CD14-positive monocyte (primary cell): ENCODE results near the gene RBM28. TPM values are rescaled to one million over a fixed set of nuclear protein-coding genes. Genes with fewer than 3 reads are reported as not detected.

ENCODE experiments used
- DNase-seq, 3 donors: peaks; one replicate each; pipeline ENCODE4 v3.0.0-alpha.2; 2011 to 2022
- H2AFZ ChIP-seq: 2 replicates; pipeline ENCODE4 v1.6.0; 2012; ENCODE audit warnings: mild to moderate bottlenecking, low read depth, low read length, inconsistent platforms; ENCODE audit not compliant: insufficient read depth, poor library complexity, severe bottlenecking
- H3K27ac ChIP-seq, 2 donors: 1 replicate in 1 of 2; 2 replicates in 1 of 2; pipeline ENCODE4 v1.5.1; 2012 to 2013; ENCODE audit warnings: low read length in 2 of 2, control low read depth in 1 of 2, inconsistent platforms in 1 of 2, low read depth in 1 of 2, mild to moderate bottlenecking in 1 of 2
- H3K27me3 ChIP-seq, 2 donors: one replicate each; pipeline versions ENCODE4 v1.6.0 to v1.6.1; 2011 to 2013; ENCODE audit warnings: low read length in 2 of 2; ENCODE audit not compliant: control insufficient read depth in 2 of 2, insufficient read depth in 2 of 2
- H3K36me3 ChIP-seq, 2 donors: replicated peaks in 1 of 2; 1 replicate in 1 of 2; 2 replicates in 1 of 2; pipeline versions ENCODE4 v1.5.1 to v1.6.1; 2012 to 2013; ENCODE audit warnings: low read length in 2 of 2, control low read depth in 1 of 2, inconsistent platforms in 1 of 2, mild to moderate bottlenecking in 1 of 2; ENCODE audit not compliant: insufficient read depth in 2 of 2, control insufficient read depth in 1 of 2
- H3K4me1 ChIP-seq, 2 donors: 1 replicate in 1 of 2; 2 replicates in 1 of 2; pipeline versions ENCODE4 v1.5.1 to v1.6.1; 2012 to 2013; ENCODE audit warnings: low read length in 2 of 2, control low read depth in 1 of 2, inconsistent platforms in 1 of 2, mild to moderate bottlenecking in 1 of 2, moderate library complexity in 1 of 2; ENCODE audit not compliant: insufficient read depth in 2 of 2, control insufficient read depth in 1 of 2
- H3K4me2 ChIP-seq: replicated peaks from 2 replicates; pipeline ENCODE3; 2012; ENCODE audit warnings: low read length, moderate library complexity, mild to moderate bottlenecking; ENCODE audit not compliant: poor library complexity, severe bottlenecking; ENCODE audit errors: extremely low read depth
- H3K4me3 ChIP-seq, 3 experiments: fragments of 200-600 bp in 1 of 3; sonication (generic) in 1 of 3; replicated peaks in 1 of 3; 1 replicate in 2 of 3; 2 replicates in 1 of 3; pipeline ENCODE4 v1.5.1; 2011 to 2013; ENCODE audit warnings: low read length in 3 of 3, mild to moderate bottlenecking in 3 of 3, control low read depth in 2 of 3, low read depth in 2 of 3, inconsistent platforms in 1 of 3, moderate library complexity in 1 of 3
- H3K79me2 ChIP-seq: 2 replicates; pipeline ENCODE4 v1.6.0; 2012; ENCODE audit warnings: mild to moderate bottlenecking, control low read depth, inconsistent platforms, low read length, moderate library complexity; ENCODE audit not compliant: insufficient read depth
- H3K9ac ChIP-seq: 2 replicates; pipeline ENCODE4 v1.6.0; 2017; ENCODE audit warnings: low read length, mild to moderate bottlenecking; ENCODE audit not compliant: insufficient read depth, poor library complexity, severe bottlenecking
- H3K9me3 ChIP-seq, 2 donors: replicated peaks in 1 of 2; 1 replicate in 1 of 2; 2 replicates in 1 of 2; pipeline versions ENCODE4 v1.5.1 to v1.6.1; 2012 to 2013; ENCODE audit warnings: low read length in 2 of 2, control low read depth in 1 of 2; ENCODE audit not compliant: control insufficient read depth in 1 of 2, insufficient read depth in 1 of 2
- H4K20me1 ChIP-seq: 2 replicates; pipeline ENCODE4 v1.6.0; 2012; ENCODE audit warnings: mild to moderate bottlenecking, low read length, control low read depth, moderate library complexity; ENCODE audit not compliant: insufficient read depth
- H3K27ac Mint-ChIP-seq, 7 donors: one replicate each; pipeline ENCODE4 v1.8.0; 2020; ENCODE audit warnings: mild to moderate bottlenecking in 7 of 7, mixed read lengths in 7 of 7, moderate library complexity in 6 of 7, inconsistent platforms in 2 of 7
- H3K27me3 Mint-ChIP-seq, 3 donors: one replicate each; pipeline ENCODE4 v1.8.0; 2021 to 2022; ENCODE audit warnings: low read depth in 3 of 3, mild to moderate bottlenecking in 3 of 3, mixed read lengths in 3 of 3, moderate library complexity in 3 of 3, inconsistent platforms in 1 of 3
- H3K36me3 Mint-ChIP-seq, 2 donors: one replicate each; pipeline ENCODE4 v1.8.0; 2020; ENCODE audit warnings: mixed read lengths in 2 of 2, inconsistent platforms in 1 of 2, mild to moderate bottlenecking in 1 of 2
- H3K4me1 Mint-ChIP-seq: one replicate; pipeline ENCODE4 v1.8.0; 2020; ENCODE audit warnings: mild to moderate bottlenecking, mixed read lengths
- H3K4me3 Mint-ChIP-seq, 2 donors: one replicate each; pipeline ENCODE4 v1.8.0; 2020; ENCODE audit warnings: mild to moderate bottlenecking in 2 of 2, mixed read lengths in 2 of 2, moderate library complexity in 1 of 2
- H3K9me3 Mint-ChIP-seq, 7 donors: one replicate each; pipeline ENCODE4 v1.8.0; 2020 to 2022; ENCODE audit warnings: mixed read lengths in 7 of 7, mild to moderate bottlenecking in 6 of 7, moderate library complexity in 6 of 7, inconsistent platforms in 2 of 7
- WGBS: methylation state at CpG from one replicate; pipeline ENCODE4 v1.1.5; 2013; ENCODE audit warnings: missing lambda C conversion rate; ENCODE audit not compliant: insufficient coverage; 5-methylcytosine and 5-hydroxymethylcytosine counted together
- intact Hi-C, 2 donors: fragments of 100-400 bp; cut with micrococcal nuclease; formaldehyde crosslinking; loops; one replicate each; pipeline versions ENCODE4 v1.15.0 to v1.15.1; 2023
- polyA plus RNA-seq, 3 donors: library from polyadenylated mRNA; depleted of rRNA in 1 of 3; unstranded in 2 of 3; stranded (reverse) in 1 of 3; fragments of 300-500 nt in 2 of 3; fragments of >200 nt in 1 of 3; fragmentation: Illumina TruSeq in 2 of 3; gene quantifications; 1 replicate in 2 of 3; 2 replicates in 1 of 3; pipeline ENCODE4 v1.2.3, GENCODE V29; 2012 to 2021
- TF ChIP-seq, protein P1 (sequence below): fragments of 200-600 bp; IDR thresholded peaks from one replicate; pipeline ENCODE4 v1.8.0; 2022; ENCODE audit warnings: antibody characterized with exemption, mild to moderate bottlenecking

RBM28 gene
- polyA plus RNA-seq, 3 donors: 4.0 to 14.4 (median 4.9) TPM

DNA sequence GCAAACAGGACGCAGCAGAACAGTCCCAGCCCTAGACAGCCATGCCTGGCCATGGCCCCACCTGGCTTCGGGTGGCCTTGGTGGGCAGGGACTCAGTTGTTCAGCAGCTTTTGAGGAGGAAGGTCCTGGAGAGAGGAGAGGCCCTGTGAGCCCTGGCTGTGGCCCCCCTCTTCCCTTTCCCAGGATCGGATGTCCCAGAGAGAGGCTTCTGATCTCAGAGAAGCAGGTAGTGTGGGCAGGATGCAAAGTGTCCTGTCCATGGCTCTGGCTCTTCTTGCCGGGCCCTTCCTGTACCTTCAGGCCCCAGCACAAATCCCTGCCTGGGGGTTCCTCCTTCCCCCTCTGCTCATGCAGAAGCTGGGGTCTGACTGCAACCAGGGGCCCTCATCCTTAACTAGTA lies 16.2 kb upstream of the RBM28 start:
- peaks cover 12 to 44% (median 23%) of the 10 kb centered on the region in 3 donors for H3K27me3 Mint-ChIP-seq
- peaks cover 8 to 30% of the 10 kb centered on the region in 2 donors for H3K27me3 ChIP-seq
- H3K79me2 ChIP-seq: no peaks in the 10 kb centered on the region

DNA sequence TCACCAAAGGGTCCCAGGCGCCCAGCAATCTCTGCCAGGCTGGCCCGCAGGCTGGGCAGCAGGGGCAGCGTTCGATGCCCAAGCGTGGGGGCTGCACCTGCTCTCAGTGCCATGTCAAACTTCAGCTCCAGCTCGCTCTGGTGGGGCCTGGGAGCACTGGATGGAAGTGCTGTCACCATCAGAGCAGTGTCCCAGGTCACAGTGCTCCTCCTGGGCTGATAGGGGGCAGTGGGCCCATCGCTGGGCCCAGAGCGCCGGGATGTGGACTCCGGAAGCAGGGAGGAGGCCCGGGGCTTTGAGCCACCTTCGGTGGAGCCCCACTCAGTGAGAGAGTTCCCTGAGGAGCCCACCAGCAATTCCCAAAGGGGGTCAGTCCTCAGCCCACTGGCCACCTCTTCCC lies 15.6 kb upstream of the RBM28 start:
- H3K4me1 ChIP-seq: peaks cover 50% of the 10 kb centered on the region in 2 donors
- Mint-ChIP-seq H3K27ac (no peak overlapping the region), H3K9me3 (peaks cover 0 to 2% (median 0%) of the 10 kb centered on the region in 7 donors), H3K27me3 (peaks cover 10 to 40% (median 17%) of the 10 kb centered on the region in 3 donors), H3K4me3 (no peak overlapping the region), H3K4me1 (peaks cover 49% of the 10 kb centered on the region), H3K36me3 (no peaks in the 10 kb centered on the region)
- H3K4me2 ChIP-seq: no peak overlapping the region
- no peak overlapping the region for H2AFZ ChIP-seq
- DNase-seq: no peak
- no peaks in the 10 kb centered on the region for H4K20me1 ChIP-seq
- TF ChIP-seq, protein P1, sequence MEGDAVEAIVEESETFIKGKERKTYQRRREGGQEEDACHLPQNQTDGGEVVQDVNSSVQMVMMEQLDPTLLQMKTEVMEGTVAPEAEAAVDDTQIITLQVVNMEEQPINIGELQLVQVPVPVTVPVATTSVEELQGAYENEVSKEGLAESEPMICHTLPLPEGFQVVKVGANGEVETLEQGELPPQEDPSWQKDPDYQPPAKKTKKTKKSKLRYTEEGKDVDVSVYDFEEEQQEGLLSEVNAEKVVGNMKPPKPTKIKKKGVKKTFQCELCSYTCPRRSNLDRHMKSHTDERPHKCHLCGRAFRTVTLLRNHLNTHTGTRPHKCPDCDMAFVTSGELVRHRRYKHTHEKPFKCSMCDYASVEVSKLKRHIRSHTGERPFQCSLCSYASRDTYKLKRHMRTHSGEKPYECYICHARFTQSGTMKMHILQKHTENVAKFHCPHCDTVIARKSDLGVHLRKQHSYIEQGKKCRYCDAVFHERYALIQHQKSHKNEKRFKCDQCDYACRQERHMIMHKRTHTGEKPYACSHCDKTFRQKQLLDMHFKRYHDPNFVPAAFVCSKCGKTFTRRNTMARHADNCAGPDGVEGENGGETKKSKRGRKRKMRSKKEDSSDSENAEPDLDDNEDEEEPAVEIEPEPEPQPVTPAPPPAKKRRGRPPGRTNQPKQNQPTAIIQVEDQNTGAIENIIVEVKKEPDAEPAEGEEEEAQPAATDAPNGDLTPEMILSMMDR: no peak
- no peaks in the 10 kb centered on the region for H3K9me3 ChIP-seq
- no peak overlapping the region for H3K27ac ChIP-seq
- H3K4me3 ChIP-seq: no peak overlapping the region
- no peak overlapping the region for H3K9ac ChIP-seq
- H3K79me2 ChIP-seq: no peaks in the 10 kb centered on the region
- H3K27me3 ChIP-seq: peaks cover 7 to 24% of the 10 kb centered on the region in 2 donors
- intact Hi-C loops: no loop called here
- no peaks in the 10 kb centered on the region for H3K36me3 ChIP-seq
- 99% methylated on average over 6 of the region's 12 CpGs for WGBS

More for the DNA sequence above, 16.2 kb upstream of the RBM28 start:
- Histone ChIP-seq H3K4me1 (peaks cover 50% of the 10 kb centered on the region in 2 donors), H3K9ac (no peak overlapping the region), H3K9me3 (no peaks in the 10 kb centered on the region), H4K20me1 (no peaks in the 10 kb centered on the region), H3K36me3 (no peaks in the 10 kb centered on the region), H3K4me2 (peak overlapping the region; percentile 87), H3K4me3 (peak overlapping the region in 1 of 3 experiments; percentile 77), H3K27ac (no peak overlapping the region), H2AFZ (peak overlapping the region; percentile 81)
- peaks cover 0 to 2% (median 0%) of the 10 kb centered on the region in 7 donors for H3K9me3 Mint-ChIP-seq
- 92% methylated on average over 2 of the region's 4 CpGs for WGBS
- intact Hi-C loops: no loop called here
- no peaks in the 10 kb centered on the region for H3K36me3 Mint-ChIP-seq
- peaks cover 49% of the 10 kb centered on the region for H3K4me1 Mint-ChIP-seq
- TF ChIP-seq, protein P1: no peak
- peak overlapping the region; percentile 75 to 92 for H3K4me3 Mint-ChIP-seq
- H3K27ac Mint-ChIP-seq: peak overlapping the region in 1 of 7 donors; percentile 48
- DNase-seq: no peak
